Activated CD4-positive, alpha-beta memory T cell treated with anti-CD3 and anti-CD28 coated beads, Interleukin-2, amount 10 ng/mL, durations not matched to agents 7 days and 5 days (primary cell): ENCODE measurements around the gene LIMA1. TPM values are rescaled to one million over a fixed set of nuclear protein-coding genes. Genes with fewer than 3 reads are reported as not detected.
"Not testable (repeated sequence)": the region's sequence is repeated elsewhere in the genome, so short reads cannot be mapped to it uniquely, and the experiment has no call there.

Experiments used
- CTCF ChIA-PET: fragments of 350-600 bp; sonication (Branson Sonifier 250); formaldehyde crosslinking; loops from one replicate; lab custom pipeline; 2021; ENCODE audit warnings: antibody characterized with exemption, inconsistent platforms; lab: Charles Lee
- POLR2A ChIA-PET: fragments of 350-600 bp; sonication (Branson Sonifier 250); formaldehyde crosslinking; loops from one replicate; lab custom pipeline; 2021; ENCODE audit warnings: antibody characterized with exemption; lab: Charles Lee
- DNase-seq: peaks from one replicate; pipeline ENCODE4 v3.0.0-alpha.2; 2020
- H3K27ac Mint-ChIP-seq: one replicate; pipeline ENCODE4 v1.8.0; 2021; ENCODE audit warnings: mild to moderate bottlenecking, mixed read lengths
- H3K27me3 Mint-ChIP-seq: one replicate; pipeline ENCODE4 v1.8.0; 2021; ENCODE audit warnings: mixed read lengths
- H3K36me3 Mint-ChIP-seq: one replicate; pipeline ENCODE4 v1.8.0; 2021; ENCODE audit warnings: low read depth, mixed read lengths
- H3K4me1 Mint-ChIP-seq: one replicate; pipeline ENCODE4 v1.8.0; 2021; ENCODE audit warnings: mixed read lengths
- H3K4me3 Mint-ChIP-seq: one replicate; pipeline ENCODE4 v1.8.0; 2021; ENCODE audit warnings: mild to moderate bottlenecking, mixed read lengths
- H3K9me3 Mint-ChIP-seq: one replicate; pipeline ENCODE4 v1.8.0; 2021; ENCODE audit warnings: mixed read lengths
- total RNA-seq, 2 experiments: library from RNA; stranded (reverse); gene quantifications; one replicate each; pipeline ENCODE4 v1.2.3, GENCODE V29; 2021

The LIMA1 gene
- total RNA-seq, 2 experiments from 2014 or later, result 59.4 to 59.9 TPM

GRCh38 chr12:50313256-50313931 lies 30.1 kb upstream of the LIMA1 start:
- POLR2A ChIA-PET, result no interaction called here
- CTCF ChIA-PET, result interaction anchor here (1.0 to 1.7 kb wide), 4 partner anchors 101 to 237 kb away, joined by 3 to 7 read pairs (median 5); no protein-coding TSS in a partner anchor
- no peaks in the 10 kb centered on the region for H3K9me3 Mint-ChIP-seq
- H3K27ac Mint-ChIP-seq, result no peak overlapping the region
- H3K4me1 Mint-ChIP-seq, result peaks cover 6% of the 10 kb centered on the region
- H3K4me3 Mint-ChIP-seq, result no peak overlapping the region
- no peak for DNase-seq
- H3K36me3 Mint-ChIP-seq, result no peaks in the 10 kb centered on the region
- no peaks in the 10 kb centered on the region for H3K27me3 Mint-ChIP-seq

GRCh38 chr12:50311858-50312609 lies 28.7 kb upstream of the LIMA1 start:
- not testable (repeated sequence) for H3K9me3 Mint-ChIP-seq, DNase-seq, H3K4me1 Mint-ChIP-seq, H3K27ac Mint-ChIP-seq, H3K4me3 Mint-ChIP-seq, H3K27me3 Mint-ChIP-seq, H3K36me3 Mint-ChIP-seq
- ChIA-PET CTCF (interaction anchor here (0.5 to 1.7 kb wide), 5 partner anchors 32 to 571 kb away, joined by 3 to 6 read pairs (median 3); partner anchors contain the start of genes COX14 and TMBIM6), POLR2A (interaction anchor here (0.7 kb wide), 1 partner anchor 911 kb away, joined by 3 read pairs; no protein-coding TSS in a partner anchor)

GRCh38 chr12:50309950-50310349 lies 26.6 kb upstream of the LIMA1 start:
- Mint-ChIP-seq H3K4me1 (peaks cover 6% of the 10 kb centered on the region), H3K9me3 (no peaks in the 10 kb centered on the region), H3K27me3 (no peaks in the 10 kb centered on the region), H3K36me3 (no peaks in the 10 kb centered on the region), H3K4me3 (no peak overlapping the region), H3K27ac (no peak overlapping the region)
- POLR2A ChIA-PET, result no interaction called here
- DNase-seq, result no peak
- CTCF ChIA-PET, result no interaction called here

DNA sequence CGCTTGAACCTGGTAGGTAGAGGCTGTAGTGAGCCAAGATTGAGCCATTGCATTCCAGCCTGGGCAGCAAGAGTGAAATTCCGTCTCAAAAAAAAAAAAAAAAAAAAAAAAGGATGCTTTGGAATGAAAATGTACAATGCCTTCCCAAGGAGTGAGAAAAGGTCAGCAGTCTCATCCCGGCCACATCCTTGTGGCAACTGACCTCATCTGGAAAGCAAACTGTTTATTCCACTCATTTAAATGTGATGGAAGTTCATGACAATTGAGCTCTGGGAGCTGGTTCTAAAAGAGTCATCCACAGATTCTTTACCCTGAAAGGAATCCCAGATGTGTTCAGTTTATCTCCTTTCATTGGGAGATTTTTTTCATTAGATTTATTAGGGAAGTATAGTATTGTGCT lies 19.4 kb upstream of the LIMA1 start:
- Mint-ChIP-seq H3K27ac (no peak overlapping the region), H3K36me3 (no peaks in the 10 kb centered on the region), H3K27me3 (no peaks in the 10 kb centered on the region), H3K4me3 (no peak overlapping the region), H3K4me1 (no peaks in the 10 kb centered on the region), H3K9me3 (no peaks in the 10 kb centered on the region)
- POLR2A ChIA-PET, result interaction anchor here (1.4 kb wide), 1 partner anchor 190 kb away, joined by 3 read pairs; the partner anchor contains the start of gene COX14
- no peak for DNase-seq
- CTCF ChIA-PET, result interaction anchor here (0.6 to 1.3 kb wide), 5 partner anchors 13 to 191 kb away, joined by 3 to 5 read pairs (median 4); partner anchors contain the start of genes COX14 and LIMA1

DNA sequence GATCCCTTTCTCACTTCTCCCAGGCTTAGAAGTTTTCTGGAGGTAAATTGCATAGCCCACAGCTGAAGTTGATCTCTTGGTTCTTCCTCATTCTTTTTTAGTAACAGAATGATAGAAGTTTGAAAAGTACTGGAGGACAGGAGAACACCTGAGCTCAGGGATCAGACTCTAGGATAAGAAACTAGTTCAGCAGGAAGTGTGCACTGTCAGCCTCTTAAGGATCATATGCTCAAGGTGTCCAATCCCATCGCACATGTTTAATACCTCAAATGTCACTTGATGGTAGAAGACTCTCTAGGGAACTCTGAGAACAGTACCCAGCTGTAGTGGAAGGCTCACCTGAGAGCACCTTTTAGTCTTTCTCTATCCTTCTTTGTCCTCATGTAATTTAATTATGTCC lies 14.7 kb upstream of the LIMA1 start:
- ChIA-PET POLR2A (interaction anchor here (1.0 kb wide), 1 partner anchor 14 kb away, joined by 6 read pairs; the partner anchor contains the start of gene LIMA1), CTCF (interaction anchor here (0.5 to 1.1 kb wide), 2 partner anchors 17 to 557 kb away, joined by 3 read pairs; partner anchors contain the start of gene TMBIM6)
- Mint-ChIP-seq H3K9me3 (no peaks in the 10 kb centered on the region), H3K4me3 (no peak overlapping the region), H3K27me3 (no peaks in the 10 kb centered on the region), H3K36me3 (peaks cover 2% of the 10 kb centered on the region), H3K27ac (no peak overlapping the region), H3K4me1 (no peaks in the 10 kb centered on the region)
- DNase-seq, result no peak

GRCh38 chr12:50297027-50297426 lies 13.7 kb upstream of the LIMA1 start:
- DNase-seq, result no peak
- Mint-ChIP-seq H3K36me3 (peaks cover 4% of the 10 kb centered on the region), H3K27ac (no peak overlapping the region), H3K4me3 (no peak overlapping the region), H3K9me3 (no peaks in the 10 kb centered on the region), H3K4me1 (no peaks in the 10 kb centered on the region), H3K27me3 (no peaks in the 10 kb centered on the region)
- CTCF ChIA-PET, result no interaction called here
- POLR2A ChIA-PET, result no interaction called here

DNA sequence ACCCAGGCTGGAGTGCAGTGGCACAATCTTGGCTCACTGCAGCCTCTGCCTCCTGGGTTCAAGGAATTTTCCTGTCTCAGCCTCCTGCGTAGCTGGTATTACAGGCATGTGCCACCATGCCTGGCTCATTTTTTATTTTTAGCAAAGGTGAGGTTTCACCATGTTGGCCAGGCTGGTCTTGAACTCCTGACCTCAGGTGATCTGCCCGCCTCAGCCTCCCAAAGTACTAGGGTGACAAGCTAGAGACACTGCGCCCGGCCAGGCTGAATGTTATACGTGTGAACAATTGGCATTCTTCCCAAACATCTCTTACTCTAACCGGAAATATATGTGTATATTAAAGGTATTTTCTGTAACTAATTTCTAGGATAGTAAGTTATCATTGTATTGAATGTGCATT lies 13.2 kb upstream of the LIMA1 start:
- no peaks in the 10 kb centered on the region for H3K27me3 Mint-ChIP-seq
- H3K36me3 Mint-ChIP-seq, result peaks cover 4% of the 10 kb centered on the region
- peaks cover 4% of the 10 kb centered on the region for H3K9me3 Mint-ChIP-seq
- no peaks in the 10 kb centered on the region for H3K4me1 Mint-ChIP-seq
- H3K4me3 Mint-ChIP-seq, result no peak overlapping the region
- ChIA-PET POLR2A (no interaction called here), CTCF (no interaction called here)
- no peak overlapping the region for H3K27ac Mint-ChIP-seq
- no peak for DNase-seq

DNA sequence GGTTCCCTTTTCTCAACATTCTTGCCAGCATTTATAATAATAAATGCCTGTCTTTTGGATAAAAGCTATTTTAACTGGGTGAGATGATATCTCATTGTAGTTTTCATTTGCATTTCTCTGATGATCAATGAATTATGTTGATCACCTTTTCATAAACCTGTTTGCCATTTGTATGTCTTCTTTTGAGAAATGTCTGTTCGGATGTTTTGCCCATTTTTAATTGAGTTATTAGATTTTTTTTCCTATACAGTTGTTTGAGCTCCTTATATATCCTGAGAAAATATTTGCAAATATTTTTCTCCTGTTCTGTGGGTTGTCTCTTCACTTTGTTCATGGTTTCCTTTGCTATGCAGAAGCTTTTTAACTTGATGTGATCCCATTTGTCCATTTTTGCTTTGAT lies 8.1 kb upstream of the LIMA1 start:
- H3K4me3 Mint-ChIP-seq, result no peak overlapping the region
- POLR2A ChIA-PET, result no interaction called here
- H3K4me1 Mint-ChIP-seq, result peaks cover 2% of the 10 kb centered on the region
- CTCF ChIA-PET, result interaction anchor here (0.6 kb wide), 1 partner anchor 127 kb away, joined by 3 read pairs; no protein-coding TSS in a partner anchor
- DNase-seq, result no peak
- H3K27ac Mint-ChIP-seq, result no peak overlapping the region
- no peaks in the 10 kb centered on the region for H3K27me3 Mint-ChIP-seq
- H3K9me3 Mint-ChIP-seq, result peaks cover 5% of the 10 kb centered on the region
- H3K36me3 Mint-ChIP-seq, result peaks cover 10% of the 10 kb centered on the region

GRCh38 chr12:50290692-50291091 lies 7.4 kb upstream of the LIMA1 start:
- H3K4me1 Mint-ChIP-seq, H3K27ac Mint-ChIP-seq, POLR2A ChIA-PET, H3K27me3 Mint-ChIP-seq, DNase-seq, H3K4me3 Mint-ChIP-seq, H3K9me3 Mint-ChIP-seq: not testable (repeated sequence)
- H3K36me3 Mint-ChIP-seq, result peaks cover 10% of the 10 kb centered on the region
- CTCF ChIA-PET, result interaction anchor here (0.6 kb wide), 1 partner anchor 127 kb away, joined by 3 read pairs; no protein-coding TSS in a partner anchor

GRCh38 chr12:50287271-50287670 lies 4.0 kb upstream of the LIMA1 start:
- Mint-ChIP-seq H3K36me3 (peaks cover 7% of the 10 kb centered on the region), H3K9me3 (peaks cover 5% of the 10 kb centered on the region), H3K4me3 (no peak overlapping the region), H3K4me1 (peaks cover 25% of the 10 kb centered on the region), H3K27ac (no peak overlapping the region), H3K27me3 (peaks cover 4% of the 10 kb centered on the region)
- DNase-seq, result no peak
- ChIA-PET CTCF (interaction anchor here (0.6 kb wide), 1 partner anchor 211 kb away, joined by 3 read pairs; no protein-coding TSS in a partner anchor), POLR2A (interaction anchor here (0.6 kb wide), 1 partner anchor 201 kb away, joined by 3 read pairs; no protein-coding TSS in a partner anchor)

DNA sequence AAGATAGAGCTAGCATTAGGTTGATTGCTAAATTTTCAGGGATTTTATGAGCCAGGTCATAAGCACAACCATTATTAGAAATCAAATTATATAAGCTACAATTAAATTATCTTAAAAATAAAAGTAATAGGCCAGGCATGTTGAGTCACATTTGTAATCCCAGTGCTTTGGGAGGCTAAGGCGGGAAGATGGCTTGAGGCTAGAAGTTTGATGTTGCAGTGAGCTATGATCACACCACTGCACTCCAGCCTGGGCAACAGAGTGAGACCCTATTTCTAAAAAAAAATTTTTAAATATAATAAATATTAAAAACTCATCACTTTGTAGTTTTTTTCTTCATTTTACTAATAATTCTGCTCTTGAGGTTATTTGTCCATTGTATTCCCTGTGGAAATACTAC lies 1.9 kb upstream of the LIMA1 start:
- ChIA-PET CTCF (interaction anchor here (0.7 to 3.2 kb wide), 3 partner anchors 63 to 174 kb away, joined by 3 to 22 read pairs (median 4); partner anchors contain the start of gene COX14), POLR2A (interaction anchor here (1.0 to 2.6 kb wide), 3 partner anchors 36 to 118 kb away, joined by 3 to 13 read pairs (median 3); partner anchors contain the start of gene CERS5)
- DNase-seq, result no peak
- no peak overlapping the region for H3K27ac Mint-ChIP-seq
- no peaks in the 10 kb centered on the region for H3K36me3 Mint-ChIP-seq
- no peak overlapping the region for H3K4me3 Mint-ChIP-seq
- H3K27me3 Mint-ChIP-seq, result peaks cover 12% of the 10 kb centered on the region
- H3K9me3 Mint-ChIP-seq, result no peaks in the 10 kb centered on the region
- peaks cover 26% of the 10 kb centered on the region for H3K4me1 Mint-ChIP-seq

DNA sequence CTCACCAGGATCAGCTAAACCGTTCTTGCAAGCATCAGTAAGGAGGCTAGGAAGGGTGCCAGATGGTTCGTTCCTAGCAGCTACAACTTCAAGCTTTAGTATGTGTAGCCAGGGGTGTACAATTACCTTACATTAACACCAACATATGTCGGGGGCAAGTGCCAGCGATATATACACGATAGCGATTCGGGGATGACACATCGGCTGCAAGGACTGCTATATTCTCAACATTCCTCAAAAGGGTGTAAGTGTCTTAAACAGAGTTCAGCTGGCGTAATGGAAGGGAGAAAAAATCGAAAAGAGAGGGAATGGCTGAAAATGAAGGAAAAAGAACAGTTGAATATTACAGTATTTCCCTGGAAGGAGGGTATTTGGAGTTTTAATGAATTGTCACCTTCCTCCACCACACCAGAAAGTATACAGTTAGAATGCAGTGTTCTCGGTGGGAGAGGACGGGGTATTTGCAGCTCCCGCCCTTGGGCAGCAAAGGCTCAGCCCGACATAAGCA lies 545 bp downstream of the LIMA1 start:
- ChIA-PET CTCF (interaction anchor here (1.0 to 3.2 kb wide), 6 partner anchors 20 to 171 kb away, joined by 3 to 22 read pairs (median 7); partner anchors contain the start of genes CERS5 and COX14), POLR2A (interaction anchor here (0.8 to 2.6 kb wide), 11 partner anchors 15 to 258 kb away, joined by 3 to 30 read pairs (median 6); partner anchors contain the start of genes CERS5, COX14 and RACGAP1)
- Mint-ChIP-seq H3K9me3 (no peaks in the 10 kb centered on the region), H3K4me3 (peak overlapping the region; percentile 89), H3K27me3 (peaks cover 13% of the 10 kb centered on the region), H3K36me3 (no peaks in the 10 kb centered on the region), H3K27ac (peak overlapping the region; percentile 0), H3K4me1 (peaks cover 26% of the 10 kb centered on the region)
- DNase-seq, result no peak
